ENCODE measurements around the gene MS4A6E. TPM values are rescaled to one million over a fixed set of nuclear protein-coding genes. Genes with fewer than 3 reads are reported as not detected.

Gene MS4A6E
- polyA plus RNA-seq, 3 donors = not detected

DNA sequence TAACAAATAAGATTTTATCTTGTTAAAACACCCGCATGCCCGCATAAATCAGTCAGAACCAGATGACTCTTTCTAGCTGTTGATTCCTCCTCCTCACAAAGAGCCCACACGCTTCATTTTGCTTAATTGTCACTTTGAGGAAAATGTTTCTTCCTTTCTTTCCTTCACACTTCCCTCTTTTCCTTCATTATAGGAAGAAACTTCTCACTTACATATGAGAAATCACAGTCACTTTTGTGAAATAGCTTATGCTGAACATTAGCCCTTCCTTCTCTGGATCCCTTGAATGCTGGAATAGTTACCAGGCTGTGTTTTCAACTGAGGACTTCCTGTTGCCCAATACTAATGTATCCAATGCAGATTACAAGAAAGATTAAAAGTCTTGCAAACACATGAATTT lies 5.8 kb downstream of the MS4A6E start:
- no peaks in the 10 kb centered on the region for H3K27me3 ChIP-seq (ENCODE audit: control insufficient read depth in 2 of 2, insufficient read depth in 2 of 2, low read length in 2 of 2)
- TF ChIP-seq, protein P1, sequence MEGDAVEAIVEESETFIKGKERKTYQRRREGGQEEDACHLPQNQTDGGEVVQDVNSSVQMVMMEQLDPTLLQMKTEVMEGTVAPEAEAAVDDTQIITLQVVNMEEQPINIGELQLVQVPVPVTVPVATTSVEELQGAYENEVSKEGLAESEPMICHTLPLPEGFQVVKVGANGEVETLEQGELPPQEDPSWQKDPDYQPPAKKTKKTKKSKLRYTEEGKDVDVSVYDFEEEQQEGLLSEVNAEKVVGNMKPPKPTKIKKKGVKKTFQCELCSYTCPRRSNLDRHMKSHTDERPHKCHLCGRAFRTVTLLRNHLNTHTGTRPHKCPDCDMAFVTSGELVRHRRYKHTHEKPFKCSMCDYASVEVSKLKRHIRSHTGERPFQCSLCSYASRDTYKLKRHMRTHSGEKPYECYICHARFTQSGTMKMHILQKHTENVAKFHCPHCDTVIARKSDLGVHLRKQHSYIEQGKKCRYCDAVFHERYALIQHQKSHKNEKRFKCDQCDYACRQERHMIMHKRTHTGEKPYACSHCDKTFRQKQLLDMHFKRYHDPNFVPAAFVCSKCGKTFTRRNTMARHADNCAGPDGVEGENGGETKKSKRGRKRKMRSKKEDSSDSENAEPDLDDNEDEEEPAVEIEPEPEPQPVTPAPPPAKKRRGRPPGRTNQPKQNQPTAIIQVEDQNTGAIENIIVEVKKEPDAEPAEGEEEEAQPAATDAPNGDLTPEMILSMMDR (IDR thresholded peaks at IDR 0.05) = no peak
- H4K20me1 ChIP-seq (ENCODE audit: insufficient read depth, low read length) = no peaks in the 10 kb centered on the region
- Mint-ChIP-seq H3K4me3 (peak overlapping the region in 1 of 2 donors; percentile 6), H3K4me1 (peaks cover 33% of the 10 kb centered on the region), H3K27me3 (ENCODE audit: low read depth in 3 of 3) (peaks cover 0 to 3% (median 0%) of the 10 kb centered on the region in 3 donors), H3K9me3 (peaks cover 0 to 15% (median 6%) of the 10 kb centered on the region in 7 donors), H3K27ac (peak overlapping the region; percentile 6 to 76 (median 57)), H3K36me3 (no peaks in the 10 kb centered on the region)
- DNase-seq = peak in 2 of 3 donors; percentile 20 to 44
- no CpG with 5 or more reads among the region's 3 CpGs for WGBS (ENCODE audit: insufficient coverage)
- no peaks in the 10 kb centered on the region for H3K36me3 ChIP-seq (replicated peaks in 1 of 2; ENCODE audit: control insufficient read depth in 1 of 2, insufficient read depth in 2 of 2, low read length in 2 of 2)
- peak overlapping the region in 1 of 3 experiments; percentile 17 for H3K4me3 ChIP-seq (replicated peaks in 1 of 3; ENCODE audit: low read depth in 2 of 3, low read length in 3 of 3)
- no peak overlapping the region for H3K9ac ChIP-seq (ENCODE audit: insufficient read depth, low read length, poor library complexity, severe bottlenecking)
- H2AFZ ChIP-seq (ENCODE audit: insufficient read depth, low read depth, low read length, poor library complexity, severe bottlenecking) = no peak overlapping the region
- H3K27ac ChIP-seq (ENCODE audit: low read depth in 1 of 2, low read length in 2 of 2) = peak overlapping the region in 1 of 2 donors; percentile 7
- intact Hi-C loops (cut with micrococcal nuclease) = loop anchor here in 1 of 2 donors (5.0 kb wide), 1 partner anchor 66 kb away; no protein-coding TSS in a partner anchor
- H3K9me3 ChIP-seq (replicated peaks in 1 of 2; ENCODE audit: control insufficient read depth in 1 of 2, insufficient read depth in 1 of 2, low read length in 2 of 2) = no peaks in the 10 kb centered on the region
- H3K4me1 ChIP-seq (ENCODE audit: control insufficient read depth in 1 of 2, insufficient read depth in 2 of 2, low read length in 2 of 2) = peaks cover 34 to 40% of the 10 kb centered on the region in 2 donors
- no peaks in the 10 kb centered on the region for H3K79me2 ChIP-seq (ENCODE audit: insufficient read depth, low read length)
- peak overlapping the region; percentile 32 for H3K4me2 ChIP-seq (replicated peaks; ENCODE audit: extremely low read depth, low read length, poor library complexity, severe bottlenecking)

DNA sequence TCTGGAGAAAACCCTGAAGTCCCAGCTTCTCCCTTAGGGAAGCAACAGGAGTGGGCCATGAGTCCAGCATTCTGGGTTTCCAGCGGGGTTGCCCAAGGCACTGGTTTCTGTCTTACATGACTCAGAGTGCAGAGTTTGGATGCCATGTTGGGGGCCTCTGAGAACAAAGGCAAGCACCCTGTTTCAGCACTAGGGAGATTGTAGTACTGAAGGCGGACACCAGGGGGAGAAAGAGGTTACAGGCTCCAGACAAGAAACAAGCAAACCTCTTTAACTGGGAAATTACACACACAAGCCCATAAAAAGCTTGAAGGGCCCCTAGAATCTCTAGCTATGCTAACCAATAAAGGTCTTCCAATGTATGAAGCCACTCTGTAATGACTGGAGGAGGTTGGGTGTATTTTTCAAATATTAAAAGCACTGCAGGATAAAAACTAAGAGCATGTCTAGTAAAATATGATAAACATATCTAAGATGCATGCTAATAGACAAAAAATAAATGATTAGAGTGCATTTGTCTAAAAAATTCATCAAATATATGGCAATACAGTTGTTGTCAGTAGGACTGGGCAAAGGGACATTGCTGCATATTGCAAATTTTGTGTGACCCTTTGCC lies 7.1 kb downstream of the MS4A6E start:
- Histone ChIP-seq H2AFZ (ENCODE audit: insufficient read depth, low read depth, low read length, poor library complexity, severe bottlenecking) (no peak overlapping the region), H3K4me3 (replicated peaks in 1 of 3; ENCODE audit: low read depth in 2 of 3, low read length in 3 of 3) (no peak overlapping the region), H3K9ac (ENCODE audit: insufficient read depth, low read length, poor library complexity, severe bottlenecking) (no peak overlapping the region), H3K36me3 (replicated peaks in 1 of 2; ENCODE audit: control insufficient read depth in 1 of 2, insufficient read depth in 2 of 2, low read length in 2 of 2) (no peaks in the 10 kb centered on the region), H3K27me3 (ENCODE audit: control insufficient read depth in 2 of 2, insufficient read depth in 2 of 2, low read length in 2 of 2) (no peaks in the 10 kb centered on the region), H3K79me2 (ENCODE audit: insufficient read depth, low read length) (no peaks in the 10 kb centered on the region), H3K27ac (ENCODE audit: low read depth in 1 of 2, low read length in 2 of 2) (peak overlapping the region in 1 of 2 donors; percentile 7), H3K4me2 (replicated peaks; ENCODE audit: extremely low read depth, low read length, poor library complexity, severe bottlenecking) (no peak overlapping the region), H4K20me1 (ENCODE audit: insufficient read depth, low read length) (no peaks in the 10 kb centered on the region), H3K9me3 (replicated peaks in 1 of 2; ENCODE audit: control insufficient read depth in 1 of 2, insufficient read depth in 1 of 2, low read length in 2 of 2) (no peaks in the 10 kb centered on the region), H3K4me1 (ENCODE audit: control insufficient read depth in 1 of 2, insufficient read depth in 2 of 2, low read length in 2 of 2) (peaks cover 34 to 40% of the 10 kb centered on the region in 2 donors)
- H3K27ac Mint-ChIP-seq = peak overlapping the region in 2 of 7 donors; percentile 15 to 22
- WGBS (ENCODE audit: insufficient coverage) = no CpG with 5 or more reads among the region's 2 CpGs
- no peaks in the 10 kb centered on the region for H3K36me3 Mint-ChIP-seq
- peaks cover 0 to 14% (median 6%) of the 10 kb centered on the region in 7 donors for H3K9me3 Mint-ChIP-seq
- intact Hi-C loops (cut with micrococcal nuclease) = loop anchor here in 1 of 2 donors (5.0 kb wide), 1 partner anchor 67 kb away; no protein-coding TSS in a partner anchor
- TF ChIP-seq, protein P1 (IDR thresholded peaks at IDR 0.05) = peak; percentile 91
- peak; percentile 74 to 87 (median 75) for DNase-seq
- peaks cover 0 to 3% (median 0%) of the 10 kb centered on the region in 3 donors for H3K27me3 Mint-ChIP-seq (ENCODE audit: low read depth in 3 of 3)
- peaks cover 33% of the 10 kb centered on the region for H3K4me1 Mint-ChIP-seq
- H3K4me3 Mint-ChIP-seq = no peak overlapping the region

Measured in CD14-positive monocyte (primary cell).